Heart right ventricle (tissue), 16 donors: ENCODE data around the gene HAGHL. TPM values are rescaled to one million over a fixed set of nuclear protein-coding genes. Genes with fewer than 3 reads are reported as not detected.
A peak's percentile ranks its signal among the peaks of the same experiment; 100 is the strongest.

ENCODE experiments used
- ATAC-seq, 8 donors: fragments of 200-7000 bp; cut with Tn5 transposase; one replicate each; pipeline ENCODE4 v1.9.1; 2020; ENCODE audit warnings: mild to moderate bottlenecking in 8 of 8, moderate library complexity in 8 of 8, moderate number of reproducible peaks in 1 of 8
- DNase-seq, 2 donors: peaks; one replicate each; pipeline ENCODE4 v3.0.0-alpha.2; 2020
- H3K27ac ChIP-seq, 10 donors: fragments of 200-600 bp; sonication (generic) in 2 of 10; one replicate each; pipeline versions ENCODE4 v1.5.0 to v1.8.0; 2020 to 2022; ENCODE audit warnings: mild to moderate bottlenecking in 3 of 10
- H3K27me3 ChIP-seq, 7 donors: fragments of 200-600 bp; one replicate each; pipeline ENCODE4 v1.8.0; 2021 to 2022; ENCODE audit warnings: mild to moderate bottlenecking in 2 of 7
- H3K36me3 ChIP-seq, 9 donors: fragments of 200-600 bp; sonication (generic) in 1 of 9; one replicate each; pipeline versions ENCODE4 v1.5.0 to v1.8.0; 2020 to 2022; ENCODE audit warnings: mild to moderate bottlenecking in 2 of 9
- H3K4me1 ChIP-seq, 9 donors: fragments of 200-600 bp; sonication (generic) in 1 of 9; one replicate each; pipeline versions ENCODE4 v1.5.0 to v1.8.0; 2020 to 2022; ENCODE audit warnings: mild to moderate bottlenecking in 4 of 9
- H3K4me3 ChIP-seq, 10 donors: fragments of 200-600 bp; sonication (generic) in 2 of 10; one replicate each; pipeline versions ENCODE4 v1.5.0 to v1.8.0; 2020 to 2022; ENCODE audit warnings: mild to moderate bottlenecking in 7 of 10, moderate library complexity in 2 of 10
- H3K9me3 ChIP-seq, 11 donors: fragments of 200-600 bp in 10 of 11; sonication (generic) in 2 of 11; one replicate each; pipeline versions ENCODE4 v1.5.0 to v1.8.0; 2013 to 2022; ENCODE audit warnings: mild to moderate bottlenecking in 2 of 11, control low read depth in 1 of 11, moderate library complexity in 1 of 11
- CTCF ChIP-seq, 9 donors: fragments of 200-600 bp; sonication (generic) in 2 of 9; IDR thresholded peaks; one replicate each; pipeline versions ENCODE4 v1.5.0 to v1.8.0; 2021 to 2022; ENCODE audit warnings: antibody characterized with exemption in 9 of 9, mild to moderate bottlenecking in 5 of 9, moderate library complexity in 1 of 9
- WGBS, 2 donors: extraction: QIAGEN DNeasy Blood & Tissue Kit; methylation state at CpG; one replicate each; pipeline ENCODE4 v1.1.7; 2013; ENCODE audit warnings: inconsistent platforms in 1 of 2; 5-methylcytosine and 5-hydroxymethylcytosine counted together
- intact Hi-C, 10 donors: fragments of 100-400 bp; cut with DNase I; formaldehyde crosslinking; loops; one replicate each; pipeline versions ENCODE4 v1.11.1 to v1.14.2; 2022
- polyA plus RNA-seq, 2 donors: library from polyadenylated mRNA; stranded (reverse); fragments of 200-250 nt; gene quantifications; one replicate each; pipeline ENCODE4 v1.2.3, GENCODE V29; 2013
- total RNA-seq, 10 donors: library from RNA; stranded (reverse); fragmentation: NEBNext Ultra II Directional in 3 of 10; extraction: Animal tissue kit (Norgen Biotek cat#: 25700) in 3 of 10; gene quantifications; one replicate each; pipeline versions ENCODE4 v1.2.1 to v1.2.4, GENCODE V29; 2021 to 2023
- donor health status: Arrhythmogenic right ventricular cardiomyopathy.
- donor health status: ischemic (EF 13 %, LVEDD 7.1; RV severe dilation, severe dysfunction).
- donor health status: healthy with polysubstance abuse.
- donor health status: DM: no; HTN: yes; CAD: no.
- donor health status: DM: no; HTN: no; CAD: no.
- donor health status: ischemic (EF 25% LVEDD 6.9; RV normal size, moderate dysfunction).
- donor health status: ischemic (EF 25% LVEDD 5.7; RV mildly dilated, moderate dysfunction).
- donor health status: healthy.
- donor health status: DM: yes; HTN: yes; CAD: no.
- donor health status: Ischemic cardiomyopathy.
- donor health status: ischemic (EF 35%, LVEDD 5.7; RV mildly dilated, moderate dysfunction).
- donor health status: nonischemic (EF 11% LVEDD 7.7; RV severe dilation, severe dysfunction).
- donor health status: DM: yes; HTN: yes; CAD: no.
- donor health status: PGD.
- donor health status: ischemic (EF 29% LVEDD 5.4; RV normal size, mild dysfunction).
- donor health status: nonischemic (EF 23%, LVEDD 6.1; RV moderate dilation, normal function).

HAGHL gene
- total and polyA plus RNA-seq, 12 donors: 5.1 to 80.0 (median 10.9) TPM

- Histone ChIP-seq H3K4me1 (peaks cover 33 to 64% (median 51%) of the 10 kb centered on the region in 9 donors), H3K36me3 (peaks cover 0 to 48% (median 19%) of the 10 kb centered on the region in 9 donors), H3K4me3 (peak overlapping the region; percentile 40 to 94 (median 76)), H3K27ac (peak overlapping the region in 9 of 10 donors; percentile 64 to 88 (median 82)), H3K27me3 (no peaks in the 10 kb centered on the region), H3K9me3 (no peaks in the 10 kb centered on the region)
- intact Hi-C loops: no loop called here
- DNase-seq (no peak), ATAC-seq (no peak)
- 13 to 14% methylated on average over 54 to 57 of the region's 57 CpGs for WGBS, 2 donors
- TF ChIP-seq CTCF (IDR thresholded peaks at IDR 0.05): no peak
These were observed 43.4 kb upstream of the HAGHL start for GRCh38 chr16:683396-684070.

DNA sequence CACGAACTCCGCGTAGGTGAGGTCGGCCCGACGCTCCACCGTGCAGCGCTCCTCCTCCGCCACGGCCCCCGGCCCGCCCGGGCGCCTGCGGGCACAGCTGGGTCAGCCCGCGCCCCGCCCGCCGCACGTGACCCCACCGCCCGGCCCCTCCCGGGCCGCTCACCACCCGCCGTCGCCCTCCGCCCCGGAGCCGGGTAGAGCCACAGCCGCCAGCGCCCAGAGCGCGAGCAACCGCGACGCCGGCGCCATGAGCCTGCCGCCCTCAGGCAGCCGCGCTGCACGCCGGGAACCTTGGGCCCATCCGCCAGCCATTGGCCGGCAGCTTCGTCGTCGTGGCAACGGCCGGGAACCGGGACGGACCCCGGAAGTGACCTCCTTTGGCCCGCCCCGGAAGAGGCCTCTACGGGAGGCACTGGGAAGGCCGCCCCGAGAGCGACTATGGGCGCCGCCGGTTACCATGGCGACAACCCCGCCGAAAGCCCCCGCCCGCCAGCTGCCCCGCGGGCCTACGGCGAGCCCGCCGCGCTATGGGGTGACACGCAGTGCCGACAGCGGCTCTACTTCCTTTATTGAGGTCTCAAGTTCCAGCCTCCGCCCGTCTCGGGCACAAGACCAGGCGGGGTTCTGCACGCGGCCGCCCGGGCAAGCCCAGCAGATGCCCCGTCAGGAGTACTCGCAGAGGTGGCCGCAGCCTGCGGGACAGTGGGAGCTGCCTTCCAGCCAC is 42.7 kb upstream of the HAGHL start, which contains the start of gene JMJD8:
Gene JMJD8, minus strand, starts transcription at position 264 of the 724 bp plus-strand sequence. Its CDS starts 15 bp downstream, at position 249.
- Histone ChIP-seq H3K27ac (peak within 1 kb of the TSS in 9 of 10 donors; percentile 64 to 88 (median 82)), H3K4me1 (peaks cover 32 to 67% (median 55%) of the 10 kb centered on the region in 9 donors), H3K36me3 (peaks cover 0 to 48% (median 19%) of the 10 kb centered on the region in 9 donors), H3K9me3 (no peaks in the 10 kb centered on the region), H3K27me3 (no peaks in the 10 kb centered on the region), H3K4me3 (peak within 1 kb of the TSS; percentile 40 to 94 (median 76))
- 3 to 4% methylated on average over 87 to 88 of the region's 91 CpGs for WGBS, 2 donors
- ATAC-seq (peak; percentile 64 to 83 (median 76)), DNase-seq (peak; percentile 97 to 99)
- intact Hi-C loops: no loop called here
- no peak for TF ChIP-seq CTCF (IDR thresholded peaks at IDR 0.05)

DNA sequence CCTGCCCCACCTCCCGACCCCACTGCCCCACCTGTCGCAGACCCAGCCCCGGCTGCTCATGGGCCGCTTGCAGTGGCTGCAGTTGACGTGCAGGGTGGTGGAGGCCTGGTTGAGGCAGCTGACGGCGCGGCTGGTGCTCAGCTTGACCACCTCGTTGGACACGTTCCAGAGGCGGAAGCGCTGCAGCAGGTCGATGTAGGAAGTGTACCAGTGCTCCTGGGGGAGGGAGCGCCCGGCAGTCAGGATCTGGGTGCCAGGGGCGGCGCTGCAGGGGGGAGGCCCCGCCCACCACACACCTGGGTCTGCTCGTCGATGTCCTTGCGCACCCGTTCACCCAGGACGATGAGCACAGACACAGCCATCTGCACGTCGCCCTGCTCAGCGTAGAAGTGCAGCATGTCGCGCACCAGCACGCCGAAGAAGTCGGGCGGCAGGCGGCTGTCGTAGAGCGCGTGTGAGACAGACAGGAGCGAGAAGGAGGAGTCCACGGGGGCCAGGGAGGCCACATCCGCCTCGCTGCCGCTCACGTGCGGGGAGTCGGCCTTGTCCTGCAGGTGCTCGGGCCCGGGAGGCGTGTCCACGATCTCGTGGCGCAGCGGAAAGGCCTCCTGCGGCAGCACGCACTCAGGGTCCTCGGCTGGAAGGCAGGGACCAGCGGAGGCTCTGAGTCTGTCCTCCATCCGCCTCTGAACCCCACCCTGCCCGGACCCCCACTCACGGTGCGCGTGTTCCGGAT is 41.8 kb upstream of the HAGHL start:
- H3K9me3 ChIP-seq: no peaks in the 10 kb centered on the region
- peak overlapping the region; percentile 40 to 94 (median 76) for H3K4me3 ChIP-seq
- WGBS, 2 donors: 94 to 95% methylated on average over 61 of the region's 61 CpGs
- H3K27me3 ChIP-seq: no peaks in the 10 kb centered on the region
- peaks cover 37 to 71% (median 58%) of the 10 kb centered on the region in 9 donors for H3K4me1 ChIP-seq
- no peak for DNase-seq
- H3K36me3 ChIP-seq: peaks cover 0 to 48% (median 19%) of the 10 kb centered on the region in 9 donors
- ATAC-seq: peak in 1 of 8 donors; percentile 1
- no peak for TF ChIP-seq CTCF (IDR thresholded peaks at IDR 0.05)
- H3K27ac ChIP-seq: peak overlapping the region in 5 of 10 donors; percentile 70 to 85 (median 82)
- intact Hi-C loops: no loop called here

GRCh38 chr16:685967-686366 is 40.9 kb upstream of the HAGHL start:
- intact Hi-C loops: no loop called here
- DNase-seq: no peak
- no peaks in the 10 kb centered on the region for H3K9me3 ChIP-seq
- no peak overlapping the region for H3K27ac ChIP-seq
- H3K4me3 ChIP-seq: no peak overlapping the region
- 71 to 76% methylated on average over 10 of the region's 10 CpGs for WGBS, 2 donors
- H3K4me1 ChIP-seq: peaks cover 39 to 73% (median 61%) of the 10 kb centered on the region in 9 donors
- H3K27me3 ChIP-seq: no peaks in the 10 kb centered on the region
- peak in 6 of 9 donors; percentile 25 to 47 (median 36) for TF ChIP-seq CTCF (IDR thresholded peaks at IDR 0.05)
- peaks cover 0 to 48% (median 19%) of the 10 kb centered on the region in 9 donors for H3K36me3 ChIP-seq
- no peak for ATAC-seq
